Stimulated activated CD8-positive, alpha-beta memory T cell treated with anti-CD3 and anti-CD28 coated beads, Interleukin-2, amount 100 ng/mL, for 48 hours (primary cell): ENCODE data around the gene MAP6.

Experiments used
- DNase-seq, 2 donors: peaks; one replicate each; pipeline ENCODE4 v3.0.0-alpha.2; 2020; ENCODE audit warnings: low read depth in 2 of 2

The MAP6 gene

DNA sequence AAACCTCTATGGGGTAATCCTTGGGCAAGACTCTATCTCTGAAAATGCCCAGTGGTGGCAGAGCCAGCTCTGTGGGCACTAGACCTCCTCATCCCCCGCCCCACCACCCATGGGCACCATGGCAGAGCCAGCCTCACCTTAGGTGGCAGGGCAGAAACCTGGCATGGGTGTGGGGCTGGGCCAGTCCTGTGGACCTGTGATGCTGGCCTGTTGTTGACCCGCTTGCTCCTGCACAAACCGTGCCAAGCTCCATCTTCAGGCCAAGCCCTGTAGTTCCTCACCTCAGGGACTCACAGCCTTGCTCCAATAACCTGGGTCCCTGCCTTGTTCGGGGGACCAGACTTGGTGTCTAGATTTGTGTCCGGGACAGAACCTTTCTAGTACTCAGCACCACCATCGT is 115.7 kb downstream of the MAP6 start:
- DNase-seq: no peak

DNA sequence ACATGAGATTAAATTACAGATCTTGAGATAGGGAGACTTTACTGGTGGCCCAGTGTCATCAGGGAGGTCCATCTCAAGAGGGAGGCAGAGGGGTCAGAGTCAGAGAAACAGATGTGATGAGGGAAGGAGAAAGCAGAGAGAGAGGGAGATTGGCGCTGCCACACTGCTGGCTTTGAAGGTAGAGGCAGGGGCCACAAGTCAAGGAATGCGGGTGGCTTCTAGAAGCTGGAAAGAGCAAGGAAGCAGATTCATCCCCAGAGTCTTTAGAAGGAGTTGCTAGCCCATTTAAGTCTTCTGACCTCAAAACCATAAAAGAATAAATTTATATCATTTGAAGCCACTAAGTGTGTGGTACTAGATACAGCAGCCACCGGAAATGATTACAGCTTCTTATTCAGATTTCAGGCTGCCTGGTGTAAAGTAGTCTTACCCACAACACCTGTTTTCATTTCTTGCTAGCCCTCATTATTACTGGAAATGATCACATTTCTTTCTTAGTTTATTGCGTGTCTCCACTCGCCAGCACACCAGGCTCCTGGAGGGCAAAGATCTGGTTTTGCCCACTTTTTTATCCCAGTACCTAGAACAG is 119.4 kb downstream of the MAP6 start:
- DNase-seq: no peak

DNA sequence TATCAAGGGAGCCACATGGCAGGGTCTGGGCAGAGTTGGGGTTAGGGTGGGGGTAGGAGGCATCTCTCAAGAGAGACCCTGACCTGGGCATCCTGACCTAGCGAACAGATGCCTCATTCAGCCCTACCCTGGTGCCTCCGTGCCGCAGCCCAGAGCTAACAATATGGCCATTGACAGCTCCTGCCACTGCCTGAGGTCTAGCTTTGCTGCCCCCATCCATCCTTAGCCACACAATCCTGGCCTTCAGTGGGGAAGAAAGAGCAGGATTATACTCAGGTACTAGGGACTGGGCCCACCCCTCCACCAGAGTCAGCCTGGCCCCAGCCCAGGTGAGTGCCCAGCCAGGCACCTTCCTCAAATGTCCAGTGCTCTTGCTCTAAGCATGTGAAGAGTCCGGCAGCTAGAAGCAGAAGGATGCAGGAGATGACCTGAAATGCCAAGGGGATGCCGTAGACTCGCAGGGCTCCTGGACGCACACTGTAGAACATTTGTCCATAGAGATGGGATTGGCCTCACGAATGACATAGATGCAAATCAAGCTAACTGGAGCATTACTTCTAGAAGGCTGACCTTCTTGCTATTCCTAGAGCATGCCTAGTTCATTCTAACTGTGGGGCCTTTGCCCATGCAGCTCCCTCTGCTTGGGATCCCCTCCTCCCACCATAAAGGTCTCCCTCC is 120.1 kb downstream of the MAP6 start:
- no peak for DNase-seq

DNA sequence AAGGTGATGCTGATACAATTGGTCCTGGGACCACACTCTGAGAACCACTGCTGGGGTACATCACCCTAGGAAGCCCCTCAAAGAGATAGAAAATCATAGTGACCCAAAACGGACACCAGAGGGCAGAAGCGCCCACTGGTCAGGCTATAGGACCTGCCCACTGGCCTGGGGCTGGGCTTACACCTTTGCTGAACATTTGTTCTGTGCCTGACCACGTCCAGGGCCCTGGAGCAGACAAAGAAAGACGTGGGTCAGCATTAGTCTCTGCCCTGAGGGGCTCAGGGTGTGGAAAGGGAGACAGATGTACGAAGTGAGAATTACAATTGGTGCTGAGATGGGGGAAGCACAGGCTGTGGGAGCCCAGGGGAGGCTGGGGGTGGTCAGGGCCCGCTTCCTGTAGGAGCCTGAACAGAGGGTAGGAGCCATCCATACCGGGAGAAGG is 121.2 kb downstream of the MAP6 start:
- DNase-seq: no peak

DNA sequence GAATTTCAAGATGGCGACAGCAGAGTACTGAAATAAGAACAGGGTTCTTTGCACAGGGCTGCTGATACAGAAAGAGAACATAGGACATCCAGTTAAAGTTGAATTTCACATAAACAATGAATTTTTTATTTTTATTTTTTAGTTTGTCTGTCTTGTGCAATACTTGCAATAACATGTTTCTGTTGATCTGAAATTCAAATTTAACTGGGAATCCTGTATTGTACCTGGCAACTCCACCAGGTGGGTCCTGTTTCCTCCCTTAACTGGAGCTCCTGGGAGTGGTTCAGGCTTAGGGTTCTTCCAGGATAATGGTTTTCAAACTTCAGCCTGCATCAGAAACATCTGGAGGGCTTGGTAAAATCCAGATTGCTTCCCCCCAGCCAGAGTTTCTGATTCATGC is 121.7 kb downstream of the MAP6 start:
- no peak for DNase-seq

DNA sequence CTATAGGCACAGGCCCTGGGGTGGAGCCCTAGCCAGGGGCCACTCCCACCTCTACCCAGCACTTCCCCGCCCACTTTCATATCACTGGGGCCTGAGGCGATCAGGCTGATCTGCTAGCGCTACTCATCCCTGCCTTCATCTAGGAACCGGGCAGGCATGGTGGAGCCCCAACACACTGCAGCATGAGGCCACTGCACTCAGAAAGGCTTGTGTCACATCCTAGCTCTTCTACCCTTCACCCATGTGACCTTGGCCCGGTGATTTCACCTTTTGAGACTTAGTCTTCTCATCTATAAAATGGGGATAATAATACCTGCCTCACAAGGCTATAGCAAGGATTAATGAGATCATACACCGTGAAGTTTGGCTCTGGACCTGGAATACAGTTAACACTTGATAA is 125.0 kb downstream of the MAP6 start:
- DNase-seq: no peak

DNA sequence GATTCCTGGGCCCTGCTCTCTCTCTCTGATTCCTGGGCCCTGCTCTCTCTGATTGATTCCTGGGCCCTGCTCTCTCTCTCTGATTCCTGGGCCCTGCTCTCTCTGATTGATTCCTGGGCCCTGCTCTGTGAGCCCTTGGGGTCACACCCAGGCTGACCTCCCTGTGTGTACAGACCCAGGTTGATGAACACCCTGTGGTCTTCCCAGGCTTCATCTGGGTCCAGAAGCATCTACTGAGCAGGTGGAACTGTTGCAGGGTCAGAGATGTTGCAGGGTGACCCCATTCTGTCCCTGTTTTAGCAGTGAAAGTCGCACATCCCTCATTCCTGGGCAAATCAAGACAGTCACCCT is 126.8 kb downstream of the MAP6 start:
- DNase-seq: no peak

DNA sequence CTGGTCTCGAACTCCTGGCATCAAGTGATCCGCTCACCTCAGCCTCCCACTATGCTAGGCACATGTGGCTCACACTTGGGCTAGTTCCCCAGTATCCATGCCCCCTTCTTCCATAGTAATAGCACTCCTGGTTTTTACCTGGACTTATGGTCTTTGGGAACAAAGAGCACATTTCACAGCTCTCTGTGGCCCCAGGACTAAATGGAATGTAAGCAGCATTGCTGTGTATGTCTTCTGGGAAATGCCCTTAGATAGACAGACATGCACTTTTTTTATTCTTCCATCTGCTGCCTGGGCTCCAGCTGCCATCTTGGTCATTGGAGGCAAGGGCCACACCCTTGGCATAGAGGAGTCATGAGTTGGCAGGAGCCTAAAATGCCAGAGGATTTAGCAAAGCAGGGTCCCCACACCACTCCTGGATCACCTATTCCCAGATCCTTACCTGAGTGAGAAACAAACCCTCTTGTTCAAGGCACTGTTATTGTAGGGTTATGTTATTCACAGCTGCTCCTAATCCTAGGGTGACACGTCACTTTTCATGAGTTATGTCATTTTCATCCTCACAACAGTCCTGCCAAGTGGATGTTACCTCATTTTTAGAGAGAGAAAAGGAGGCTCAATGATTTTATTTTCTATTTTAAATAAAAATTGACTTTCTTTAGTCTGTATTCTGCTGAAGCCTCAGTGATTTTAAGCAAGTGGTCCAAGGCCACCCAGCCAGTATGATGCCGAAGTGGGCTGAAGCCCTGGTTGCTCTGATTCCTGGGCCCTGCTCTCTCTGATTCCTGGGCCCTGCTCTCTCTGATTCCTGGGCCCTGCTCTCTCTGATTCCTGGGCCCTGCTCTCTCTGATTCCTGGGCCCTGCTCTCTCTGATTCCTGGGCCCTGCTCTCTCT is 127.4 kb downstream of the MAP6 start:
- DNase-seq: no peak

DNA sequence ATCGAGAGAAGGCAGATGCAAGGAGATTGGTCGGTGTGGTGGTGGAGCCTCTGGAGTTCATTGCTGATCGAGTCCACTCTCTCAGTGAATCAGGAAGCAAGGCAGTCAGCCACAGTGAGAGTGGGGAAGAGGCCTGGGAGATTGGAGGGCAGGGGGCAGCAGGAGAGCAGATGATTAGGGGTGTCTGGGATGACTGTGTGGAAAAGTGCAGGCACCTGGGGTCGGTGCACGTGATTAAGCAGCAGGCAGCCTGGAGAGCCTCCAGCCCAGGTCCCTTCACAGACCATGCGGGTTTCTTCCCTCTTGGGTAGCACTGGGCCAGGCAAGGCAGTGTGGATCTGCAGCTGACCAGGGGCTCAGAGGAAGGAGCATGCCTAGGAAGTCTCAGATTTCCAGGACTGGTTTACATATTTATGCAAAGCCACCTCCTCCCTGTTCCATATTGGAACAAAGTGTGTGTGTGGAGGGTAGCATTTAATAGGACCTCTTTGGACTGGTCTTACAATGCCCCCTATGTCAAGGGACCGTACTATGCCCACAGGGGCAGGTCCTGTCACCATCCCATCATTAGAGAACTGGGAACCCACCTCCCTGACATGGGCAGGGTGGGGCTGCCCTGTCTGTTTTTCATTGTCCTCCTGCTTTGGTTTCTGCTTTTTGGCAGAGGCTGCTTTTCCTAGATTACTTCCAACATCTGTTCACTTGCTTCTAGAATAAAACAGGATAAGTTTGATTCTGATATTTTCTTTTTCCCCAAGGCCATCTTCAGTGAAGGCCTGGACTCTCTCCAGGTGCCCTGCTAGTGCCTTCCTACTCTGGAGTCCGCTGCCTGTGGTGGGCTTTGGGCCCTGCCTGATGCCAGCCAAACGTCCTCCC is 129.1 kb downstream of the MAP6 start:
- no peak for DNase-seq

DNA sequence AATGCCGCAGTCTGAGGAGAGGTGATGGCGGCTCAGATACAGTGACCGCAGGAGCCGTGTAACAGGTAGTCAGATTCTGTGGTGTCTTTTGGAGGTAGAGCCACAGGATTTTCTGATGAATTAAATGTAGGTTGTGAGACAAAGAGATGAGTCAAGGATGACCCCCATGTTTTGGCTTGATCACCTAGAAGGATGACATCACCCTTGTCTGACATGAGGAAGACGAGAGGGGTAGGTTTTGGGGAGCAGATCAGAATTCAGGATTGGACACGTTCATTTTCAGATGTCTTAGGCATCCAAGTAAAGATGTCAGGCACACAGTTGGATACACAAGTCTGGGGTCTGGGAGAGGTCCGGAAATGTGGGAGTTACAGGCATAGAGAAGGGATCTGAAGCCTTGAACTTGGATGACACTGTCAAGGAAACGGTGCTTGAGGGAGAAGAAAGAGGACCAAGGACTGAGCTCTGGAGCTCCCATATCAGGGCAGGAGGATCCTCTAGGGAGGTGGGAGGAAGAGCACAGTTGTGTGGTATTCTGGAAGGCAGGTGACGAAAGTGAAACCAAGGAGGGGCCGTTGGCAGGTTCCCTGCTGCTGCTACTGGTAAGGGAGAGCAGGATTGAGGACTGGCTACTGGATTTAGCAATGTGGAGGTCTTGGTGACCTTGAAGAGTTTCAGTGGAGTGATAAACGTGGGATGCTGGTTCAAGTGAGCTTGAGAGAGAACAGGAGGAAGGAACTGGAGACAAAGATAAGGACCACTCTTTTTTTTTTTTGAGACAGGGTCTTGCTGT is 130.5 kb downstream of the MAP6 start:
- no peak for DNase-seq

DNA sequence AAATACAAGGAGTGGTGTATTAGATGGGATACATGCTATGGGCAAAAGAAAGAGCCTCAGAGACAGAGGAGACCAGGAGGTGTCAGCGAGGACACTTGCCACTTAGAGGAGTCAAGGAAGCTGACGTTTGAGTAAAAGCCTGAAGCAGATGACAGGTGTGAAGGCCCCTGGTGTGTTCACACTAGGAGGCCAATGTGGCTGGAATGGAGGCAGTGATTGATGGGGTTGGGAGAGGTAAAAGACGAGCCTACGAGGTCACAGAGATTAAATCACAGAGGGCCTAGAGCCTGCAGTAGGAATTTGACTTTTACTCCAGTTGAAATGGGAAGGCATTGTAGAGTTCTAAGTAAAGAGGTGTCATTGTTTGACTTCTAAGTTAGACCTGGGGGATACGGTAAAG is 131.1 kb downstream of the MAP6 start:
- DNase-seq: no peak
